NCI-H2107 treated with DMSO at 0.1 percent for 48 hours (cell line): ENCODE data around the gene GRM8.

Experiments used
- DNase-seq: peaks from one replicate; lab custom pipeline; 2025; ENCODE audit not compliant: unreplicated experiment; lab: John Stamatoyannopoulos, UW

The GRM8 gene

GRCh38 chr7:127035203-127035849 is 217.4 kb downstream of the GRM8 start:
- DNase-seq, result no peak

- no peak for DNase-seq
These were observed 218.4 kb downstream of the GRM8 start for GRCh38 chr7:127034186-127034806.

- DNase-seq, result no peak
These were observed 222.9 kb downstream of the GRM8 start for GRCh38 chr7:127029823-127030222.

GRCh38 chr7:127021857-127022256 is 230.9 kb downstream of the GRM8 start:
- DNase-seq, result no peak

GRCh38 chr7:127021019-127021738 is 231.6 kb downstream of the GRM8 start:
- no peak for DNase-seq

GRCh38 chr7:127018889-127019288 is 233.9 kb downstream of the GRM8 start:
- DNase-seq, result no peak

GRCh38 chr7:127017196-127017595 is 235.5 kb downstream of the GRM8 start:
- no peak for DNase-seq

GRCh38 chr7:127000725-127001124 is 252.0 kb downstream of the GRM8 start:
- no peak for DNase-seq

- DNase-seq, result no peak
These were observed 256.1 kb downstream of the GRM8 start for GRCh38 chr7:126996659-126997058.

- DNase-seq, result no peak
These were observed 259.0 kb downstream of the GRM8 start for GRCh38 chr7:126993626-126994213.

- no peak for DNase-seq
These were observed 264.7 kb downstream of the GRM8 start for GRCh38 chr7:126988022-126988421.

GRCh38 chr7:126979722-126980121 is 273.0 kb downstream of the GRM8 start:
- no peak for DNase-seq

- no peak for DNase-seq
These were observed 273.9 kb downstream of the GRM8 start for GRCh38 chr7:126978865-126979264.

- DNase-seq, result no peak
These were observed 279.7 kb downstream of the GRM8 start for GRCh38 chr7:126973066-126973465.

- DNase-seq, result no peak
These were observed 280.2 kb downstream of the GRM8 start for GRCh38 chr7:126972571-126972970.

GRCh38 chr7:126959649-126960048 is 293.1 kb downstream of the GRM8 start:
- DNase-seq, result no peak

- no peak for DNase-seq
These were observed 294.4 kb downstream of the GRM8 start for GRCh38 chr7:126958367-126958766.

- DNase-seq, result no peak
These were observed 295.3 kb downstream of the GRM8 start for GRCh38 chr7:126957443-126957842.

- no peak for DNase-seq
These were observed 299.3 kb downstream of the GRM8 start for GRCh38 chr7:126953461-126953860.

- DNase-seq, result no peak
These were observed 304.1 kb downstream of the GRM8 start for GRCh38 chr7:126948664-126949063.

GRCh38 chr7:126940723-126941307 is 311.9 kb downstream of the GRM8 start:
- DNase-seq, result no peak

GRCh38 chr7:126937171-126937570 is 315.6 kb downstream of the GRM8 start:
- DNase-seq, result no peak
